HepG2 (cell line): ENCODE data around the gene THBS2. TPM values are rescaled to one million over a fixed set of nuclear protein-coding genes. Genes with fewer than 3 reads are reported as not detected.

ENCODE experiments used
- ATAC-seq: fragments of 200-7000 bp; cut with Tn5 transposase; 3 replicates; pipeline ENCODE4 v1.9.1; 2020; ENCODE audit warnings: mild to moderate bottlenecking, moderate library complexity
- BruUV-seq: library from RNA; stranded (reverse); fragments of 400-500 nt; replicated peaks from 2 replicates; lab custom pipeline; 2021; lab: Mats Ljungman, UMichigan
- CTCF ChIA-PET: fragments of 300-600 bp; formaldehyde crosslinking; extraction: SDS; loops from one replicate; lab custom pipeline; 2021; ENCODE audit warnings: low total read pairs, inconsistent platforms, low intra/inter-chr PET ratio; lab: Yijun Ruan, JAX
- POLR2A ChIA-PET: fragments of 350-600 bp; sonication (Branson Sonifier 250); formaldehyde crosslinking; loops from one replicate; lab custom pipeline; 2020; ENCODE audit warnings: antibody characterized with exemption, inconsistent platforms; lab: Yijun Ruan, JAX
- DNase-seq: peaks from one replicate; pipeline ENCODE4 v3.0.0-alpha.2; 2015; ENCODE audit warnings: low spot score
- FAIRE-seq: peaks from 3 replicates; lab custom pipeline; 2011; peaks lifted over from hg19 to GRCh38; lab: Jason Lieb, UNC
- H2AFZ ChIP-seq: one replicate; pipeline ENCODE4 v1.6.1; 2011; ENCODE audit warnings: low read length, inconsistent platforms
- H3K27ac ChIP-seq: fragments of 300-600 bp; 3 replicates; pipeline ENCODE4 v1.8.0; 2011; ENCODE audit warnings: mixed run types, mild to moderate bottlenecking, mixed read lengths, low read length, inconsistent platforms; ENCODE audit not compliant: insufficient read depth; ENCODE audit errors: extremely low read length
- H3K27me3 ChIP-seq, 2 experiments: fragments of 200-600 bp in 1 of 2; 2 replicates in 1 of 2; 3 replicates in 1 of 2; pipeline versions ENCODE4 v1.6.0 to v1.8.0; 2011; ENCODE audit warnings: low read length in 2 of 2, mild to moderate bottlenecking in 2 of 2, moderate library complexity in 2 of 2, inconsistent platforms in 1 of 2; ENCODE audit not compliant: insufficient read depth in 2 of 2, control insufficient read depth in 1 of 2
- H3K36me3 ChIP-seq, 2 experiments: fragments of 200-600 bp in 1 of 2; replicated peaks in 1 of 2; 2 replicates in 1 of 2; 3 replicates in 1 of 2; pipeline versions ENCODE4 v1.5.1 to v1.8.0; 2011; ENCODE audit warnings: low read length in 2 of 2, inconsistent platforms in 1 of 2; ENCODE audit not compliant: insufficient read depth in 2 of 2, control insufficient read depth in 1 of 2
- H3K4me1 ChIP-seq: 2 replicates; pipeline ENCODE4 v1.5.1; 2012; ENCODE audit warnings: low read length, inconsistent platforms; ENCODE audit not compliant: insufficient read depth
- H3K4me2 ChIP-seq: 2 replicates; pipeline ENCODE4 v1.6.0; 2011; ENCODE audit warnings: low read depth, low read length, inconsistent platforms
- H3K4me3 ChIP-seq, 3 experiments: fragments of 200-600 bp in 1 of 3; sonication (generic), shearing (Covaris generic) in 1 of 3; replicated peaks in 1 of 3; 2 replicates each; pipeline ENCODE4 v1.5.1; 2011 to 2016; ENCODE audit warnings: low read length in 3 of 3, inconsistent platforms in 2 of 3, low read depth in 2 of 3, mild to moderate bottlenecking in 2 of 3, control low read depth in 1 of 3, mixed read lengths in 1 of 3; ENCODE audit not compliant: insufficient read depth in 1 of 3
- H3K79me2 ChIP-seq: one replicate; pipeline ENCODE4 v1.6.1; 2011; ENCODE audit warnings: low read length, inconsistent platforms; ENCODE audit not compliant: insufficient read depth
- H3K9ac ChIP-seq: 2 replicates; pipeline ENCODE4 v1.6.0; 2011; ENCODE audit warnings: mild to moderate bottlenecking, low read depth, low read length, inconsistent platforms; ENCODE audit not compliant: insufficient read depth
- H3K9me3 ChIP-seq: 2 replicates; pipeline ENCODE4 v1.5.1; 2012; ENCODE audit warnings: mild to moderate bottlenecking, low read length
- H4K20me1 ChIP-seq: 2 replicates; pipeline ENCODE4 v1.6.0; 2011; ENCODE audit warnings: inconsistent platforms, mild to moderate bottlenecking, low read length, moderate library complexity; ENCODE audit not compliant: insufficient read depth
- DR1 ChIP-seq: sonication (generic); formaldehyde crosslinking; IDR thresholded peaks from 2 replicates; pipeline ENCODE4 v1.8.0; 2021; ENCODE audit warnings: mild to moderate bottlenecking, missing genetic modification reagents, inconsistent platforms
- HMGXB3 ChIP-seq: sonication (generic); formaldehyde crosslinking; IDR thresholded peaks from 2 replicates; pipeline ENCODE4 v1.4.0; 2020; ENCODE audit warnings: missing genetic modification reagents, borderline replicate concordance
- KDM4B ChIP-seq: sonication (generic); formaldehyde crosslinking; IDR thresholded peaks from 2 replicates; pipeline ENCODE4 v1.4.0; 2020; ENCODE audit warnings: missing genetic modification reagents
- ZNF430 ChIP-seq: sonication (generic); formaldehyde crosslinking; IDR thresholded peaks from 2 replicates; pipeline ENCODE4 v1.9.0; 2021; ENCODE audit warnings: mild to moderate bottlenecking, missing genetic modification reagents
- ZNF549 ChIP-seq: sonication (generic); formaldehyde crosslinking; IDR thresholded peaks from 2 replicates; pipeline ENCODE4 v1.5.0; 2020; ENCODE audit warnings: missing genetic modification reagents
- WGBS: methylation state at CpG from one replicate; pipeline ENCODE4 v1.1.6; 2017; ENCODE audit warnings: low lambda C conversion rate; 5-methylcytosine and 5-hydroxymethylcytosine counted together
- in situ Hi-C: cut with HindIII; loops from 2 replicates; pipeline ENCODE4 v1.10.0; 2017; ENCODE audit warnings: low pct_unique_long_range_greater_than_20kb; ENCODE audit not compliant: extremely low pct_ligation_motif_present
- intact Hi-C: fragments of 100-400 bp; cut with micrococcal nuclease; formaldehyde crosslinking; loops from one replicate; pipeline ENCODE4 v1.10.0; 2022; ENCODE audit not compliant: unreplicated experiment
- polyA plus RNA-seq, 8 experiments: library from polyadenylated mRNA; depleted of rRNA in 3 of 8; stranded (reverse) in 7 of 8; unstranded in 1 of 8; fragments of >200 nt; fragmentation: Illumina TruSeq in 4 of 8; extraction: Trizol in 4 of 8; gene quantifications; 2 replicates each; pipeline versions ENCODE4 v1.2.1 to v1.2.3, GENCODE V29; 2011 to 2016; ENCODE audit warnings: low read depth in 4 of 8, missing spikeins in 1 of 8, mixed read lengths in 1 of 8; ENCODE audit not compliant: insufficient read depth in 1 of 8
- total RNA-seq, 5 experiments: library from RNA; depleted of rRNA; stranded (reverse); fragments of >200 nt; fragmentation: Illumina TruSeq; extraction: Trizol; gene quantifications; 2 replicates each; pipeline ENCODE4 v1.2.3, GENCODE V29; 2016; ENCODE audit warnings: low read depth in 1 of 5

Gene THBS2
- total and polyA plus RNA-seq, 2 of the 13 experiments (the other 11 are each of a cell fraction or from before 2014, with no cell fraction given) = 0.12 to 0.15 TPM

DNA sequence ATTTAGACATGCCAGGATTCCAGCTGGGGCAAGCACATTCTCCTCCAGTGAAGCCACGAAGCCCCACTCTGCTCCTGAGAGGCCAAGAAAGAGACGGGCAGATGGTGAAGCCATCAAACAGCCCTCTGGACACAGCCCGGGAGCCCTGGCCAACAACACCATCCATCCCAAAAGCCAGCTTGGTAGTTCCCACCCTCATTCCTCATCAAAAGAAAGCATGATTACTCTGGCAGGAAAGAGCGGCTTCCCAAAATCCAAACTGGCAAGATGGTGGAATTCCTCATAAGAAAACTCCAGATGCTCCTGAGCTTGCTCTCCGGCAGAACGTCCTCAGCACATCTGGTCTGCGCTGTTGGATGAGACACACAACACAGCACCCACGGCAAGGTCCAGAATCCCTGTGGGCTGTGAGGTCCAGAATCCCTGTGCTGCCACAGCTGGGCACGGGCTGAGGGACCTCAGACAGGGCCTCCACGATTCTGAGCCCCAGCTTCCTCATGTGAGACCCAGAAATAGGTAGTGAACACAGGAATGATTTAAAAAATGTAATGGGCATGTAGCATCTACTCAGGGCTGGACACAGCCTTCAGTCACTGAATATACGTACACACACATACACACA is 52.6 kb downstream of the THBS2 start:
- no TSS peak for BruUV-seq
- H3K9ac ChIP-seq = no peak overlapping the region
- H2AFZ ChIP-seq = no peak overlapping the region
- POLR2A ChIA-PET = no interaction called here
- ATAC-seq (no peak; the same call in 2 of the 3 replicates), DNase-seq (no peak), FAIRE-seq (no peak)
- intact Hi-C loops = no loop called here
- in situ Hi-C loops = no loop called here
- CTCF ChIA-PET = no interaction called here
- 36% methylated on average over 9 of the region's 11 CpGs for WGBS
- no peaks in the 10 kb centered on the region for H3K36me3 ChIP-seq
- no peak overlapping the region for H3K27ac ChIP-seq
- H3K79me2 ChIP-seq = no peaks in the 10 kb centered on the region
- H3K4me1 ChIP-seq = no peaks in the 10 kb centered on the region
- H3K27me3 ChIP-seq = peaks cover 2 to 12% of the 10 kb centered on the region in 2 experiments; a peak in 2 of 5 replicates
- H3K4me3 ChIP-seq = no peak overlapping the region
- H4K20me1 ChIP-seq = no peaks in the 10 kb centered on the region
- no peak overlapping the region for H3K4me2 ChIP-seq
- TF ChIP-seq HMGXB3 (CRISPR knock-in tag) (no peak), KDM4B (no peak), ZNF430 (CRISPR knock-in tag) (no peak), DR1 (CRISPR knock-in tag) (no peak), ZNF549 (CRISPR knock-in tag) (no peak)
- peaks cover under 1% of the 10 kb centered on the region; the same call in 1 of the 2 replicates for H3K9me3 ChIP-seq
